Sigmoid colon (tissue), 4 donors: ENCODE results near the gene BGN.

Experiments
- POLR2A ChIP-seq, 2 donors: fragments of 450-650 bp; IDR thresholded peaks; one replicate each; pipeline ENCODE4 v1.6.1; 2016; ENCODE audit warnings: antibody characterized with exemption in 2 of 2, mild to moderate bottlenecking in 2 of 2, moderate library complexity in 2 of 2
- POLR2AphosphoS5 ChIP-seq, 4 donors: sonication (generic); formaldehyde crosslinking; IDR thresholded peaks; one replicate each; pipeline ENCODE4 v1.6.1; 2017; ENCODE audit warnings: antibody characterized with exemption in 4 of 4
- TF ChIP-seq, protein P1 (sequence below), 4 experiments: fragments of 450-650 bp in 3 of 4; fragments of 200-600 bp in 1 of 4; IDR thresholded peaks; one replicate each; pipeline ENCODE4 v1.5.1; 2016 to 2019; ENCODE audit warnings: antibody characterized with exemption in 4 of 4, mild to moderate bottlenecking in 3 of 4, moderate library complexity in 2 of 4

DNA sequence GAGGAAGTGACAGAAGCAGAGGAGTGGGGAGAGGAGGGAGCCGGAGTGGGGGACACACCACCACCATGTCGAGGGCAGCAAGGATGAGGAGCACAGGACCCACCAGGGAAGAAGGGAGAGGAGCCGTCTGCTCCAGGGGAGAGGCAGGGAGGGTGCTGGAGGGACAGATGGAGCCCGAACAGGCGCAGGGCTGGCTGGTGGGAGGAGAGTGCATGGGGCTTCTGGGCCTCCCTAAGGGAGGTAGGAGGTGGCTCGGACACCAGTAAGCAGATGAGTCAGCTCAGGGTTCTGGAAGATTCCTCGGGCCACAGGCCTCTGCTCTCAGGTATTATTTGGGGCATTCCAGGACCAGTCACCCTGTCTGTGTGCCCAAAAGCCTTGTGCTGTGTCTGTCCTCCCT is 52.4 kb downstream of the BGN start:
- no peak for TF ChIP-seq POLR2AphosphoS5 (IDR thresholded peaks at IDR 0.05)
- TF ChIP-seq, protein P1, sequence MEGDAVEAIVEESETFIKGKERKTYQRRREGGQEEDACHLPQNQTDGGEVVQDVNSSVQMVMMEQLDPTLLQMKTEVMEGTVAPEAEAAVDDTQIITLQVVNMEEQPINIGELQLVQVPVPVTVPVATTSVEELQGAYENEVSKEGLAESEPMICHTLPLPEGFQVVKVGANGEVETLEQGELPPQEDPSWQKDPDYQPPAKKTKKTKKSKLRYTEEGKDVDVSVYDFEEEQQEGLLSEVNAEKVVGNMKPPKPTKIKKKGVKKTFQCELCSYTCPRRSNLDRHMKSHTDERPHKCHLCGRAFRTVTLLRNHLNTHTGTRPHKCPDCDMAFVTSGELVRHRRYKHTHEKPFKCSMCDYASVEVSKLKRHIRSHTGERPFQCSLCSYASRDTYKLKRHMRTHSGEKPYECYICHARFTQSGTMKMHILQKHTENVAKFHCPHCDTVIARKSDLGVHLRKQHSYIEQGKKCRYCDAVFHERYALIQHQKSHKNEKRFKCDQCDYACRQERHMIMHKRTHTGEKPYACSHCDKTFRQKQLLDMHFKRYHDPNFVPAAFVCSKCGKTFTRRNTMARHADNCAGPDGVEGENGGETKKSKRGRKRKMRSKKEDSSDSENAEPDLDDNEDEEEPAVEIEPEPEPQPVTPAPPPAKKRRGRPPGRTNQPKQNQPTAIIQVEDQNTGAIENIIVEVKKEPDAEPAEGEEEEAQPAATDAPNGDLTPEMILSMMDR (IDR thresholded peaks at IDR 0.05): no peak
- no peak for TF ChIP-seq POLR2A (IDR thresholded peaks at IDR 0.05)
